ENCODE results near the gene KCTD3.

Gene KCTD3

DNA sequence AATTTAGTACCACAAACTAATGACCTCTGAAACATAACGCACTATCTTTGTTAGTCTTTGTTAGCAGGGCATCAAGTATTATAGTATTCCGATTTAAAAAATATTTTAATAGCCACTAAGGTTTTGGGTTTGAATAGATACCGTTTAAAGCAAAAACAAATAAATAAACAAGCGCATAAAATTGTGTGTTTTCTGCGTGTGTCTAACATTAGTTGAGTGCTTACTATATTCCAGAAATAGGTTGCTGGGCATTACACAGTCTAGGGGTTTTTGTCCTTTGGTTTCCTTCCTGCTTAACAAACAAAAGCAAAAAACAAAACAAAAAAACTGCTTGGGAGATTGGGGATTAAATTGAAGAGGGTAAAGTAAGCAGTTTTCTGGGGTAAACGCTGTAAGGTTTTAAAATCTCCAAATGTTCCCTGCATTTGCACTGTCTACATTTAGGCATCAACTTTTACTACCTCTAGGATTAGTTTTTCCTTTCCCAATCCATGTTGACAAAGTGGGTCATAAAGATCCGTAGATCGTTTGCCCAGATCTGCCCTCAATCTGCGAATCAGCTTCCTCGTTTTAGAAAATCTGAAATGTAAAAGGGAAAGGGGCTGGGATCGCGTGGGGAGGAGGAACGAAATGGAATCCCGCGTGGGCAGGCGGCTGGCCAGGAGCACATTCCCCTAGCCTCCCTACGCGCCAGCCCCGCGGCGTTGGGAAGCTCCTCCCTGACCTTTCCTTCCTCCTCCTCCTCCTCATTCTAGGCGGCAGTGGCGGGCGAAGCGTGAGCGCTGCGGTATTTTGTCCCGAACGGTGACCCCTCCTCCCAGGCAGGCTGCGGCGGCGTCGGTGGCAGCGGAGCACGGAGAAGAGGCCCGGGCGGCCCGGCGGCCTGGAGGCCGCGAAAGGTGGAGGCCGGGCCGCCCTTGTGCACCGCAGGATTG, at the start of gene KCTD3:
Gene KCTD3 (plus strand): TSS at position 749 of the 935 bp plus-strand sequence. CDS start 382 bp downstream, outside the sequence.
- DNase-seq, result peak; percentile 64

DNA sequence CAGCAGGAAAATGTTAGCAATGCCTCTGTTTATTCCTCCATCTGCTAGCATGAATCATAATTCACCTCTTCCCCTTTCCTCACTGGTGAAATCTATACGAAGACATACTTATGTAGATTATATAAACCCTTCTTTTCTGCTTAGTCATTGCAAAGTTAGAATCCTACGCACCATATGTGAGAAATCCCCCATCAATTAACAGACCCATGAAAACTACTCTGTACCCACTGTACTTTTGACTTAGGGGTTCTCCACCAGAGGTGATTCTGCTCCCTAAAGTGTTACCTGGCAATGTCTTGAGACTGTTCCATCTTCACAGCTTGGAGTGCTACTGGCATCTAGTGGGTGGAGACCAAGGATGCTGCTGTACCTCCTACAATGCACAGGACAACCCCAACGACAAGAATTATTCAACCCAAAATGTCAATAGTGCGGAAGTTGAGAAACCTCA, 49.6 kb upstream of the KCTD3 start:
- DNase-seq, result no peak

DNA sequence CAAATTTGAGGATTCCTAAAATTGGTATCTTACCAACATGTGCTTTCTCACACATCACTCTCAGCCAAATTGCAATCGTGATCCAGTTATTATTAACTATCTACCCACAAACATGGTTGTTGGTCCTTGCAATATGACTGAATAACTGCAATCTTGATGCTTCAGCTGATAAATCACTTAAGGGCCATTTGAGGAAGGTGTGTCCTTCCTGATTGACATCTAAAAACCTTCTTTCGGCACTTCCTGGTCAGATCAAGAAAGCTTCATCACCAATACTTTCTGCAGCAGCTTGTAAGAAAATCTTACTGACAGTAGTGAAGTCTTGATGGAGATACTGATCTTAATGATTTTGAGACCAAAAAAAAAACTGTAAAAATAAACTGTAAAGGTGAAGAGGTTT, 48.5 kb upstream of the KCTD3 start:
- DNase-seq, result no peak

DNA sequence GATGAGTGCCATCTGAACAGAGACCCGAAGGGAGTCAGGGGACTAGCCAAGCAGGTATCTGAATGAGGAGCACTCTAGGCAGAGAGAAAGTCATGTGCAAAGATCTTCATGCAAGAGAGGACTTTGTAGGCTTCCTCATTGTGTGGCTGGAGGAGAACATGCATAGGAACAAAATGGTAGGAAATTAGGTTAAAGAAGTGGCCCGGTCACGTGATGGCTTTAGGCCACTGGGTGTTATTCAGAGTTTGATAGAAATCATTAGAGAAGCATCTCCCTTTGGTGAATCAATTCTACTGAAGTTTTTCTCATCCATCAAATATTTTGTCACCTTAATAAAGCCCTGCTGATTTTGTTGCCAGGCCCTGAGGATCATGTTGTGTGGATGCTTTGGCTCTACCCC, 45.8 kb upstream of the KCTD3 start:
- no peak for DNase-seq

DNA sequence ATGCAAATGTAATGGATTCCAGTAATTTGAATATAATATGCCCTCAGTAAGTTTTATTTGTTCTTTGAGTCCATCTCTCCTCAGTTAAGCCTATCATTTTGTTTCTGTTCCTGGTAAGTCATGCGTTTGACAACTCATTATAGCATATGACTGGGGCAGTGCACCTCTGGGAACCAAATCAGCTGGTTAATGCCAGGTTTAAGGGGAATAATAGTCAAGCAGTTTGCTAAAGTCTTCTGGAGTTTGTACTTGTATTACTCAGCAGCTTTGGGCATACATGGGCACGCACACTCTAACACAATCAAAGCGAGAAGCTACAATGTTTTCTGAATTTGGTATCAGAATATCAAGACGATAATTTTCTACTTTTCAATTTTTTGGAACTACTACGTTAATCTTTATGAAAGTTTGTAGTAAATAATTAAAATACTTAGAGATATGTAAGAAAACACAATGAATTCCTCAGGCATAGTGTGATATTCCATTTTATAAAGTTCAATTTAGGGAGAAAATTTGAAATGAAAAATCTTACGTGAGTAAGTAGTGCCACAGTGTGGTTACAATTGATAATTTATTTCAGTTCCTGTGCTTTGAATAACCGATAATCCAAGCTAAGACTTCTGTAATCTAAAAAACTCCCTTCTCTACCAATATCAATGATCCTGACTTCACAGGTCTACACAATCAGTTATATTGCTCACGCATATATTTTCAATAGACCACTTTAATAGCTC, 43.8 kb upstream of the KCTD3 start:
- no peak for DNase-seq

DNA sequence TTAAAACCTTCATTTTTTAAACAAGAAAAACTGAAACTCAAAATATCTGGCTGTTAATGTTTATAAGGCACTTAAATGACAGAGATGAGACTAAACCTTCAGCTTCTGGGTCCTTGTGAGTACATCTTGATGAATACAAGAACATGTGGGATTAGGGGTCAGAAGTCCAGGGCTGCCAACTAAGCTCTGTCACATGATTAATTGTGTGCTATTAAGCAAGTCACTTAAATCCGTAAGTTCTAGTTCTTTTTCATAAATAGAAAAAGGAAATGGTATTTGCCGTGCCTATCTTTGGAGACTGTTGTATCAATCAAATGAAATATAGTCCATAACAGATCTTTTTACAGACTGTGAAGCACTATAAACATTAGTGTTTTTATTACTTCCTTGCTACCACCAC, 43.2 kb upstream of the KCTD3 start:
- DNase-seq, result no peak

DNA sequence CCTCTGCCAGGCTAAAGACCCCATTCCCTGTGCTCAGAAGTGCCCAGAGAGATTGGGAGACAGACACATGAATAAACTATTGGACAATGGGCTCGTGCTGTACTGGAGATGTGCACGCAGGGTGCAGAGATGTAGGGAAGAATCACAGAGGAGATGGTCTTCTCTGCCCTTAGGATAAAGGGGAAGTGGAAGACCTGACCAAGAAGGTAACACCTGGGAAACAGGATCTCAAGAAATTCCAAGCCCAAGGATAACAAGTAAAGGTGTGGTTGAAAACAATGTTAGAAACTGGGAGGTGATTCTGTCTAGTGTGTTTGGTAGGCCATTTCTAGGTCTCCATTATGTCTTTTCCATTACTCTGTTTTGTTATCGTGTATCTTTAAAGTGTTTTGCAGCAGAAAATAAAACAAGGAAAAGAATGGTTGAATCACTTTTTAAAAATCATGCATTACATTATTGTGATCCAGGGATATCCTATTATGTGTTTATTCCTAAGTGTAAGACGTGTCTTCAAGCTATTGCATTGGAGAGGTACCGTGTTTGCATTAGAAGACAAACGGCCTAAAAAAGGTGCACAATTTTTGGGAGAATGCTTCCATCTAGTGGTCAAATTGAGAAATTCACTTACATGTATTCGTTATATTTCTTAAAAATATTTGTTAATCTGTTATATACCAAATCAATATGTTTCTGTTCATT, 40.8 kb upstream of the KCTD3 start:
- peak; percentile 70 for DNase-seq

DNA sequence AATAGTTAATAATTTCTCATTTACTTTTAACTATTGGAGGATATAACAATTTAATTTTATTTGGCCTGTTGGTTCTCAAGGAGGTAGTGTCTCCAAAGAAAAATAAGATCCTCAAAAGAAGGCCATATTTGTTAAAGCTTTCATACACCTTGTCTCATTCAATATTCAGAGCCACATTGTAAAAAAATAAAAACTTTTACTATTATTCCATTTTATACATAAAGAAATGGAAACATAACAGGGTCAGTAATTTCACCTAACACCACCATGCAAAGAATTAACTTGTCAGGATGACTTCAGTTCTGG, 40.3 kb upstream of the KCTD3 start:
- no peak for DNase-seq

DNA sequence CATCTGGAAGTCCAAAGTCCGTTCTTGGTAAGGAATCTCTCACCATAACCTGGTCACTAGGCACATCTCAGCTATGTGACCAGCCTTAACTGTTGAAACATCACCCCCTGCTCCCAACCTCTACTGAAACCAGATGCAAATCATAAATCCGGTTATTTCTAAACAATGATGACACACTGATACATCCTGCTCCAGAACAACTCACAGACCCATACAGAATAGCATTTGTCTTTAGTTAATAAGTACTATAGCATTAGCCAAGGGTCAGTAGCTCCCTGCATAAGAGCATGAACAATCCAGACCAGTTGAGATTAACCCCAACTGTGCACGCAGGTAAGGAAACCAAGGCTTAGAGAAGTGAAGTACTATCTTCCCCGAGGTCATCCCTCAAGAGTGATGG, 38.0 kb upstream of the KCTD3 start:
- DNase-seq, result no peak

DNA sequence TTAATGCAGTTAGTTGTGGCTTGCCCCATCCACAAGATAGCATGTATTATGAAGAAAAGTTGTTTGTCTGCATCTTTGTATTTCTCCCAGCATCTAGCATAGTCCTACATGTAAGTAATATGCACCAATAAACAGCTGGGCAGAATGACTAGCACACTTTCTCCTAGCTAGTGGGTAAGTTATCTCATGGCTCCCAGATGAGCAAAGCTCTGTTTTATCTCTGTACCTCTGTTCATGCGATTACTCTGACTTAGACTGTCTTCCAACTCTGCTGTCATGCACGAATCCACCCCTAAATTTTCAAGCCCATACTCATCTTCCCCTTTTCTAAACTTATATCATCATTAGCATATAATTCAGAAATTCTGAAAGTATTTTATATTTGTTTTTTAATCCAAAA, 37.5 kb upstream of the KCTD3 start:
- DNase-seq, result no peak

DNA sequence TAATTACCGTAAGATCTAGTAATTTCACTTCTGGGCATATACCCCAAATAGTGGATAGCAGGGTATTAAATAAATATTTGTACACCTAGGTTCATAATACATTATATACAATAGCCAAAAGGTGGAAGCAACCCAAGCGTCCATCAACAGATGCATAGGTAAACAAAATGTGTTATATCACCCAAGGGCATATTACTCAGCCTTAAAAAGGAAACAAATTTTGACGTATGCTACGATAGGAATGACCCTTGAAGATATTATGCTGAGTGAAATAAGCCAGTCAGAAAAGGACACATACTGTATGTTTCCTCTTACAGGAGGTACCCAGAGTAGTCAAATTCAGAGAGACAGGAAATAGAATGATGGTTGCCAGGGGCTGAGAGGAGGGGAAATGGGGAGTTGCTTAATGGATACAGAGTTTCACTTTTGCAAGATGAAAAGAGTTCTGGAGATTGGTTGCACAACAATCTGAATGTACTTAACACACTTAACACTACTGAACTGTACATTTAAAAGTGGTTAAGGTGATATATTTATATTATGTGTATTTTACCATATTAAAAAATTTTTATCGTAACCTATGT, 36.6 kb upstream of the KCTD3 start:
- no peak for DNase-seq

DNA sequence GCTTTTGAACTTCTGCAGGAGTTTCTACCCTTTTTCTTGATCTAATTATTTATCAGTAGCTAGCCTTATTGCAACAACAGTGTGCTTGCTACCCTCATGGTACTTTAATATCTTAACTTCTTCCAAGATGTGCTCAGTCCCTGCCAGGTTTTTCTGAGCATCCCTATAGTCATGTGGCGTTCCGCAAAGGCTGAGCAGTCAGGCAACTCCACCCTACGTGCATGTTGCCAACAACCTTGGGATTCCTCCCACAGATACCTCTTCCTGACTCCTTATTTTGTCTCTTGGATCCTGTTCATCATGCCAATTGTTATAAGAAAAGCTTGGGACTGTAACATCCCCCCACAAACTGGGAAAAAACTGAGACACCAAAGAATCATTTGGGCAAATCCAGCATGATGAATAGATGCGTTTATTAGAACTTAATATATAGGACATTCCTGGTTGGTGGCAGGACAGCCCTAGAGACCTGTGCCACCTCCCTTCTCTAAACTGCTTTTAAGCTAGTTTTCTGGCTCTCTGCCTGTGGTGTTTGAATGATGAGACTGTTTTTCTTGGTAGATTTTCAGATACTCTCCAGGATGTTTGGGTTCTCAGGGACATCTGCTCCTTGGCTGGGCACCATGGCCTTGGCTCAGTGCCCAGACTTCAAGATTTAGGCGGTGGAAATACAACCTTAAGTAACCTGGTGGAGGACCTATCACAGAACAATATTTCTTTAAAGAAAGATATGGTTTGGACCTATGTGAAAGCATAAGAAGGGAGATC, 27.1 kb upstream of the KCTD3 start:
- no peak for DNase-seq

DNA sequence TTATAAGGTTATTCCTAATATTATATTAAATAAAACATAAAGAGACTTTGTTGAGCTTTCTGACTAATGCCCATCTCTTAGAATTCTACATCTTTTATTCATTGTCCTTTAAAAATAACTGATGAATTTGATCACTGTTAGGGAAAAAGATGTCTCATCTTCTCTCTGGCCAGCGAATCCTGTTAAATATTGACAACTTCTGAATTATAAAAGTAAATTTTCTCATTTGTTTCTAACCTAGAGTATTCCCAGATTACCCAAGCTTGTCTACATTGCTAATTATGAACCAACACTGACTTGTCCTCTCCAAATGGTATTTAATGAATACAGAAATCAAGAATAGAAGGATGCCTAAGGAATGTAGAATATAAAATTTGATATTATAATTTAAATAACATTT, 24.8 kb upstream of the KCTD3 start:
- DNase-seq, result no peak

DNA sequence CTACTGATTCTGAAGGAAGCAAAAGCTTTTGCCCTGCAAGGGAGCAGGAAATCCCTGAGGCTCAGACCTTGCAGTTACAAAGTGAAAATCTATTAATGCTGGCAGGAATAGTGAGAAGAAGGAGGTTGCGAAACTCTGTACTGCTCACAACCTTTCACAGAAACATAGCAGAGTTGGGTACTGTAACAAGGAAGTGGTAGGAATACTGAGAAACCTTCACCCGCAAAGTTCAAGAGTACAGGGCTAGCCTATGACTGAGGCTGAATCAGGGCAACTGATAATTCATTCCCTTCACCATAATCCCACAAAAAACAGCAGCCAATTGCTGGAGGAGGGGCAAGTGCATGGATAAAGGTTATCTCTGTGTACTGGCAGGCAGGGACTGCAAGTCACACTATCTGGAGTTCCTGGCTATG, 23.9 kb upstream of the KCTD3 start:
- no peak for DNase-seq

DNA sequence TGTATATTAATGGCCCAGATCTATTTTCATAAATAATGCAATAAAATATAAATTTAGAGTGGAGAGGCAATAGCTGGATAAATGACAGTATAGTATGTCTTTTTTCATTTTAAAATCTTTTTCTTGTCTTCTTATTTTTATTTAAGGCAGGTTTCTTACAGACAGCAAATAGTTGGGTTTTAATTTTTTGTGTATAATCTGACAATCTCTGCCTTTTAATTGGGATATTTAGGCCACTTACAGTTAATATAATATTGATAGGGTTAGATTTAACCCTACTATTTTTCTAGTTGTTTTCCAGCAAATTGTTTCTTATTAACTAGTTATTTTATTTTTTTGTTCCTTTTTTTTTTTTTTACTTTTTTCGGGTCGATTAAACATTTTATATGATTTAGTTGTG, 23.3 kb upstream of the KCTD3 start:
- DNase-seq, result no peak

DNA sequence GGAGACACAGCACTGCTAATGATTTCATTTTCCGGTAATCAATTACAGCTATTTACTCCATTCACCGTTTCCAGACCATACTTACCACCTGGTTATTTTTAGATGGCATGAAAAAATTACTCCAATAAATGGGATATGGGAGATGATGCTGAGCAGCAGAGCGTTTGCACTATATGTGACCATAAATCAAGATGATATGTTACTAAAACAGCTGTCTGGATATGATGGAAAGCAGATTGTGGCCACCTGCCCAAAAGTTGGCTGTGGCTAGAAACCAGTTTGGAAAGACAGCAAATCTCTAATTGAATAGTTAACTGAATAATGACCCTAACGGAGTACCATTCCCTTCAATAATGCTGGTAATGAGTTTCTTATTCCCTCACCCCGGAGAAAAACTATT, 22.5 kb upstream of the KCTD3 start:
- no peak for DNase-seq

DNA sequence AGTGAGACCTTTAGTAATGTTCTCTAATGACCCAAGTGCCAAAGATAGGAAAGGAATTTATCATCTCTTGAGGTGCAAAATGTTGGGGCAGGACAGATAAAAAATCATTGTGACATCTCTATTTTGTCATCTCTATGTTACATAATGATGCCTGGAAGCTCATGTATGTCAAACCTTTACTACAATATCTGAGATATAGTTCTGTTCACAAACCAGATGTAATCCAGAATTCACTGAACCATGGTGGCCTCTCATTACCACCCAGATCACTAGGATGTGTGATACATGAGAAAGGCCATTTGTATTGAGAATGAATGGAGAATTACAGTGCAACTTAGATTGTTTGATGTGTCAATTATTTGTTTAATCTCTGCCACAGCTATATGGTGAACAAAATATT, 22.0 kb upstream of the KCTD3 start:
- no peak for DNase-seq

DNA sequence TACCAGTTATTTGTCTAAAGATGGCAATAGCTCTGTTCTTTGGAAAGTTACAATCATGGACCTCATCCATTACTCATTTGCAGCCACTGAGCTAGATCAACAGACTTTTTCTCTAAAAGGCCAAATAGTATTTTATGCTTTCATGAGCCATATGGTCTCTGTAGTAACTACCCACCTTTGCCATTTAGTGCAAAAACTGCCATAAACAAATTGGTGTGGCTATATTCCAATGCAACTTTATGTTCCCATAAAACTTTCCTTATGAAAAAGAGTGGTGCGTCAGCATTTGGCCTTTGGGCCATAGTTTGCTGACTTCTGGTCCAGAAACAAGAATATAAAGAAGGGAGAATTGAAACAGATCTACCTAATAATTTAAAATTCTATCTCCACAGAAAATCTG, 20.1 kb upstream of the KCTD3 start:
- DNase-seq, result no peak

DNA sequence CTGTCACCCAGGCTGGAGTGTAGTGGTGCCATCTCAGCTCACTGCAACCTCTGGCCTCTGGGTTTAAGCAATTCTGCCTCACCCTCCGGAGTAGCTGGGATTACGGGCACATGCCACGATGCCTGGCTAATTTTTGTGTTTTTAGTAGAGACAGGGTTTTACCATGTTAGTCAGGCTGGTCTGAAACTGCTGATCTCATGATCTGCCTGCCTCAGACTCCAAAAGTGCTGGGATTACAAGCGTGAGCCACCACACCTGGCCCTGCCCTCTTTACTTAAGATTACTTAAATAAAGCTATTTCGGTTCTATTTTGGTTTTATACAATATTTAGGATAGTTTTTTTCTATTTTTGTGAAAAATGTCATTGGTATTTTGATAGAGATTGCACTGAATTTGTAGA, 15.3 kb upstream of the KCTD3 start:
- no peak for DNase-seq

DNA sequence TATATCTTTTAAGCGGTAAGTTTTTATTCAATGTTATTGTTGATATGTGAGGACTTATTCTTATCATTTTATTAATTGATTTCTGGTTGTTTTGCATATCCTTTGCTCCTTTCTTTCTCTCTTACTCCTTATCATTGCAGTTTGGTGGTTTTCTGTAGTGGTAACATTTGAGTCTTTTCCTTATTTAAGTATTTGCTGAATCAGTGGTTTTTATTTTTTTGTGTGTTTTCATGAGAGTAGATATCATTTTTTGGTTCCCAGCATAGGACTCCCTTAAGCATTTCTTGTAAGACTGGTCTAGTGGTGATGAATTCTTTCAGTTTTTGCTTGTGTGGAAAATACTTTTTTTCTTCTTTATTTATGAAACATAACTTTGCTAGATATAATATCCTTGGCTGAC, 12.2 kb upstream of the KCTD3 start:
- no peak for DNase-seq

DNA sequence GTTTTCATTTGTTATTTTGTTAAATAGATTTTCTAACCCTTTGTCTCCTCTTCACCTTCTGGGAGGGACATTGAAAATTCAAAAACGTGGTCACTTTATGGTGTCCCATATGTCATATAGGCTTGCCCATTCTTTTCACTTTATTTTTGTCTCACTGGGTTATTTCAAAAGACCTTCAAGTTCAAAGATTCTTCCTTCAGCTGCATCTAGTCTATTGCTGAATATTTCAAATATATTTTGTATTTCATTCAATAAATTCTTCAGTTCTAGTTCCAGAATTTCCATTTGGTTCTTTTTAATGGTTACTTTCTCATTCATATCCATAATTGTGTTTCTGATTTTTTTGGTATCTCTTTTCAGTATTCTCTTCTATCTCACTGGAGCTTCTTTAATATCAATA, 11.6 kb upstream of the KCTD3 start:
- no peak for DNase-seq

DNA sequence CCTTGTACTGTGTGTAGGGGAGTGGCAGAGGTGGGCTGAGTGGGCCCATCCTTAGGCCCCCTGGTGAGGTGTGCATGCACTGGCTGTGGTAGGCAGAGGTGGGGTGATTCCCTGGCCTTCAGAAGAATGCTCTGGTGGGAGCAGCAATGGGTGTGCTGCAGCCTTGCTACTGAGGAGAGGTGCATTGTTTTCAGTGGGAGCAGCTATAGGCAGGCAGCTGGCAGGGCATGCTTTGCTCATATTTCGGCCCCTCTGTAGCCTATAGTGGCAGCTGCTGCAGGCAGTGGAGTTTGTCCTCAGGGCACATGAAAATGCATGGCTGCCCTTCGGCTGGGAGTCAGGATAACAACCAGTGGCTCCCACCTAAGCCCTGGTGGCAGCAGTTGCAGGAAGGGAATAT, 10.1 kb upstream of the KCTD3 start:
- DNase-seq, result no peak

DNA sequence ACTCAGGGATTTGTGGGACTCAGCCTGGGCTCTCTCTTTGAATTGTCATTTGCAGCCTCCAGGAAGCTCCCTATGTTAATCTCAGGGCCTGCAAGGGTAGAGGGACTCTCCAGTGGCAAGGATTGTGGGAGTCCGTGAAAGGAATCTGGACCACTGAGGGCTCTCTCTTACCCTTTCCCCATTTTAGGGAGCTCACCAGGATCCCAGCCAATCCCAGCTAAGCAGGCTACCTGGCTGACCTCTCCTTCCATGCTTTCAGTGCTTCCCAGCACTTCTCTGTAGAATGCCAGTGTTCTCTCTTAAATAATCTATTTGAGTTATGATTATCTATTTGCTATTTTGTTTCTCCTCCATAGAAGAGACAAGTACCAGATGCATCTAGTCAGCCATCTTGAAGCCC, 9.6 kb upstream of the KCTD3 start:
- no peak for DNase-seq

All from DMS153 (cell line).